Suprapubic skin (tissue), 4 donors: ENCODE results near the gene NR1I2. TPM values are rescaled to one million over a fixed set of nuclear protein-coding genes. Genes with fewer than 3 reads are reported as not detected.

ENCODE experiments used
- DNase-seq, 2 donors: peaks; one replicate each; pipeline ENCODE4 v3.0.0-alpha.2; 2019; ENCODE audit warnings: low spot score in 2 of 2
- H3K27ac ChIP-seq: fragments of 200-600 bp; sonication (generic); one replicate; pipeline ENCODE4 v1.5.1; 2019
- H3K27me3 ChIP-seq: fragments of 200-600 bp; sonication (generic); one replicate; pipeline ENCODE4 v1.5.1; 2019
- H3K36me3 ChIP-seq: fragments of 200-600 bp; sonication (generic); one replicate; pipeline ENCODE4 v1.5.1; 2019
- H3K4me1 ChIP-seq: fragments of 200-600 bp; sonication (generic); one replicate; pipeline ENCODE4 v1.5.1; 2019
- H3K4me3 ChIP-seq: fragments of 200-600 bp; sonication (generic); one replicate; pipeline ENCODE4 v1.5.1; 2019; ENCODE audit warnings: mild to moderate bottlenecking
- H3K9me3 ChIP-seq: fragments of 200-600 bp; sonication (generic); one replicate; pipeline ENCODE4 v1.5.1; 2019
- EP300 ChIP-seq: sonication (generic); formaldehyde crosslinking; IDR thresholded peaks from one replicate; pipeline ENCODE4 v1.6.1; 2017; ENCODE audit warnings: antibody characterized with exemption
- POLR2A ChIP-seq, 2 donors: fragments of 450-650 bp; IDR thresholded peaks; one replicate each; pipeline ENCODE4 v1.6.1; 2017; ENCODE audit warnings: antibody characterized with exemption in 2 of 2, mild to moderate bottlenecking in 2 of 2, moderate library complexity in 2 of 2
- POLR2AphosphoS5 ChIP-seq, 3 donors: sonication (generic); formaldehyde crosslinking; IDR thresholded peaks; one replicate each; pipeline ENCODE4 v1.6.1; 2017; ENCODE audit warnings: antibody characterized with exemption in 3 of 3
- WGBS: methylation state at CpG from one replicate; pipeline ENCODE4 v1.1.5; 2018; 5-methylcytosine and 5-hydroxymethylcytosine counted together
- total RNA-seq, 4 donors: library from RNA; depleted of rRNA; stranded (reverse); fragments of >200 nt; gene quantifications; one replicate each; pipeline ENCODE4 v1.1.0, GENCODE V29; 2016
- TF ChIP-seq, protein P1 (sequence below), 2 donors: fragments of 200-600 bp in 1 of 2; fragments of 450-650 bp in 1 of 2; sonication (generic) in 1 of 2; IDR thresholded peaks; one replicate each; pipeline ENCODE4 v1.5.1; 2016 to 2019; ENCODE audit warnings: antibody characterized with exemption in 2 of 2, mild to moderate bottlenecking in 1 of 2, moderate library complexity in 1 of 2

Gene NR1I2
- total RNA-seq, 4 donors from 2014 or later = not detected

DNA sequence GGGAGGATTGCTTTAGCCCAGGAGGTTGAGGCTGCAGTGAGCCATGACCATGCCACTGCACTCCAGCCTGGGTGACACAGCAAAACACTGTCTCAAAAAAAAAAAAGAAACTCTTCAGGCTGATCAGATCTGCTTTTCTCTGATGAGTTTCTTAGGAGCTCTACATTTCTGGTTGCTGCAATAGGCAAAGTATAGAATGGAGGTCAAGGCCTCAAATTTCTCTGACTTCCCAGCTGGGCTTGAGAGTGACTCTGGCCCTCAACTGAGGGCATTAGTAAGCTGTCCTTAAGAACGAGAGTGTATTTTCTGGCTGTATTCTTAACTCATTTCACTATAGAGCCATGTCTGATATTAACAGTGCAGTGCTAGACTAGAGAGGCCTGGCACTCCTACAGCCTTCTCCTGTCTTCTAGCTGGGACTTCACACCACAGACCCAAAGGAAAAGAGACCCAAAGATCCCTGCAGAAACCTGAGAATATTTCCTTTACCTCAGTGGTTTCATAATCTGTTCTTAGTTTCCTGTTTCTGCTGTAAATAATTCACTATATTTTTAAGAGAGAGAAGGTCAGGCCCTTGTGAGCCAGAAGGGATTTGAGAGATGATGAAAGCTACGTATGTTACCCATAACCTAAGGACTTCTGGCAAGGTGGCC is 2.0 kb upstream of the NR1I2 start:
- DNase-seq = no peak
- Histone ChIP-seq H3K4me3 (no peak overlapping the region), H3K36me3 (no peaks in the 10 kb centered on the region), H3K27ac (no peak overlapping the region), H3K27me3 (no peaks in the 10 kb centered on the region), H3K9me3 (no peaks in the 10 kb centered on the region), H3K4me1 (no peaks in the 10 kb centered on the region)
- WGBS = 82% methylated on average over 2 of the region's 2 CpGs
- TF ChIP-seq POLR2AphosphoS5 (IDR thresholded peaks at IDR 0.05) (no peak), EP300 (no peak), POLR2A (IDR thresholded peaks at IDR 0.05) (no peak)
- TF ChIP-seq, protein P1, sequence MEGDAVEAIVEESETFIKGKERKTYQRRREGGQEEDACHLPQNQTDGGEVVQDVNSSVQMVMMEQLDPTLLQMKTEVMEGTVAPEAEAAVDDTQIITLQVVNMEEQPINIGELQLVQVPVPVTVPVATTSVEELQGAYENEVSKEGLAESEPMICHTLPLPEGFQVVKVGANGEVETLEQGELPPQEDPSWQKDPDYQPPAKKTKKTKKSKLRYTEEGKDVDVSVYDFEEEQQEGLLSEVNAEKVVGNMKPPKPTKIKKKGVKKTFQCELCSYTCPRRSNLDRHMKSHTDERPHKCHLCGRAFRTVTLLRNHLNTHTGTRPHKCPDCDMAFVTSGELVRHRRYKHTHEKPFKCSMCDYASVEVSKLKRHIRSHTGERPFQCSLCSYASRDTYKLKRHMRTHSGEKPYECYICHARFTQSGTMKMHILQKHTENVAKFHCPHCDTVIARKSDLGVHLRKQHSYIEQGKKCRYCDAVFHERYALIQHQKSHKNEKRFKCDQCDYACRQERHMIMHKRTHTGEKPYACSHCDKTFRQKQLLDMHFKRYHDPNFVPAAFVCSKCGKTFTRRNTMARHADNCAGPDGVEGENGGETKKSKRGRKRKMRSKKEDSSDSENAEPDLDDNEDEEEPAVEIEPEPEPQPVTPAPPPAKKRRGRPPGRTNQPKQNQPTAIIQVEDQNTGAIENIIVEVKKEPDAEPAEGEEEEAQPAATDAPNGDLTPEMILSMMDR (IDR thresholded peaks at IDR 0.05) = no peak

DNA sequence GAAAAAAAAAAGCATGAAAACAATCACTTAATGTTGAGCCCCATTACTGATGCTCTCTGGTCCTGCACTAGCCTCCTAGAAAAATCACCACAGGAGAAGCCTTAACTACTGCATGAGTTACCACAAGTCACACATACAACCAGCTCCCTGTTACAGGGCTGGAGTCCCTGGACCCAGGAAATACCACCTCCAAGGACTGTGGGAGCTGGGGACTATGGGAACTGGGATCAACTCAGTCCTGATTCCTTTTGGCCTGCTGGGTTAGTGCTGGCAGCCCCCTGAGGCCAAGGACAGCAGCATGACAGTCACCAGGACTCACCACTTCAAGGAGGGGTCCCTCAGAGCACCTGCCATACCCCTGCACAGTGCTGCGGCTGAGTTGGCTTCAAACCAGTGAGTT is 559 bp downstream of the NR1I2 start:
- no peak for DNase-seq
- TF ChIP-seq, protein P1 (IDR thresholded peaks at IDR 0.05) = no peak
- TF ChIP-seq EP300 (no peak), POLR2AphosphoS5 (IDR thresholded peaks at IDR 0.05) (no peak), POLR2A (IDR thresholded peaks at IDR 0.05) (no peak)
- WGBS = 83% methylated on average over 1 of the region's 1 CpG

DNA sequence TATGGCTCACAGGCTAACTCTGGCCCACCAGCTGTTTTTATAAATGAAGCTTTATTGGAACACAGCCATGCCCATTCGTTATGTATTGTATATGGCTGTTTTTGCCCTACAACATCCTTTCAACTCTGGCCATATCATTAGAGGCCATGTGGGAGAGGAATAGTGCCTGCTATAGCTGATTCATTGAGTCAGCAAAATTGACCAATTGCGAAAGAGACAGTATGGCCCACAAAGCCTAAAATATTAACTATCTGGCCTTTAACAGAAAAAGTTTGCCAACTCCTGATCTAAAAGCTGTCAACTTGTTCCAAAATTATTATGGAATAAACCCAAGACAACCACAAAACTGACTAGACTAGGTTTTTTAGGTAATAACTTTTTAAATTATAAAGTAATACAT is 1.4 kb downstream of the NR1I2 start:
- no peak for TF ChIP-seq POLR2AphosphoS5 (IDR thresholded peaks at IDR 0.05)
- TF ChIP-seq EP300 = no peak
- TF ChIP-seq POLR2A (IDR thresholded peaks at IDR 0.05) = no peak
- TF ChIP-seq, protein P1 (IDR thresholded peaks at IDR 0.05) = no peak
- no peaks in the 10 kb centered on the region for H3K27me3 ChIP-seq
- no peak overlapping the region for H3K4me3 ChIP-seq
- no peaks in the 10 kb centered on the region for H3K9me3 ChIP-seq
- H3K4me1 ChIP-seq = no peaks in the 10 kb centered on the region
- WGBS = 89% methylated on average over 2 of the region's 2 CpGs
- no peaks in the 10 kb centered on the region for H3K36me3 ChIP-seq
- H3K27ac ChIP-seq = no peak overlapping the region
- DNase-seq = no peak

More for the DNA sequence above, 559 bp downstream of the NR1I2 start:
- Histone ChIP-seq H3K27ac (no peak overlapping the region), H3K4me3 (no peak overlapping the region), H3K27me3 (no peaks in the 10 kb centered on the region), H3K36me3 (no peaks in the 10 kb centered on the region), H3K4me1 (no peaks in the 10 kb centered on the region), H3K9me3 (no peaks in the 10 kb centered on the region)

DNA sequence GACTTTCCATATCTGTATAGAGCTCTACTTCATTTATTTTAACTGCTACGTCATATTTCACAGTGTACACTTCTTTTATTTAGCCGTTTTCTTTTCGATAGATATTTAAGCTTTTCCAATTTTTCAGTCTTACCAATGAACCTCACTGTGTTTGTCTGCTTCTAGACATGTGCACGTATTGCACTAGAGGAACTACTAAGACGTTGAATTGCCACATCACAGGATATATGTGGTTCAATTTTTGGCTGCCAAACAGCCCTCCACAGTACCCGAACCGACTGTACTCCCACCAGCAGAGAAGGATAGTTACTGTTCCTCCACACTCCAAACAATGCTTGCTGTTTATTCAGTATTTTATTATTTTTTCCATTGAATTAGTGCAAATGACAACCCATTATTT is 2.0 kb downstream of the NR1I2 start:
- no peaks in the 10 kb centered on the region for H3K27me3 ChIP-seq
- H3K4me3 ChIP-seq = no peak overlapping the region
- H3K36me3 ChIP-seq = no peaks in the 10 kb centered on the region
- H3K9me3 ChIP-seq = no peaks in the 10 kb centered on the region
- TF ChIP-seq POLR2AphosphoS5 (IDR thresholded peaks at IDR 0.05) = no peak
- TF ChIP-seq POLR2A (IDR thresholded peaks at IDR 0.05) = no peak
- no peak for TF ChIP-seq EP300
- TF ChIP-seq, protein P1 (IDR thresholded peaks at IDR 0.05) = no peak
- no peak for DNase-seq
- WGBS = 66% methylated on average over 7 of the region's 7 CpGs
- no peaks in the 10 kb centered on the region for H3K4me1 ChIP-seq
- H3K27ac ChIP-seq = no peak overlapping the region

DNA sequence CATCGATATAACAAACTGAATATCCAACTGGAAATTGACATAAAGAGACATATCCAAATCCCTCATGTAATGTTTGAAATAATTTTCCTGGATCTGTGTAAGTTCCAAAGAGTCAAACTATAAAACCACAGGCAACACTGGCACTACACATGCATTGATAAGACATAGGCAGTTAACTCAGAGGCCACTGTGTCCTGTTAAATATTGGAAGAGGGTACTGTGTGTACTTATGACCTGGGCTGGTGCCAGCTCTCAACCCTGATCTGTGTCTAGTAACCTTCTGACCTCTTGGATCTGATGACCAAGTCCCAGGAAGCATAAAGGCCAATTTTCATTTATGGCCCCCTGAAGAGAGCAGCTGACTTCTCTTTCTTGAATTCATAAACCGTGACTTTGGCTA is 4.5 kb downstream of the NR1I2 start:
- Histone ChIP-seq H3K27ac (no peak overlapping the region), H3K4me3 (no peak overlapping the region), H3K36me3 (no peaks in the 10 kb centered on the region), H3K4me1 (no peaks in the 10 kb centered on the region), H3K27me3 (no peaks in the 10 kb centered on the region), H3K9me3 (no peaks in the 10 kb centered on the region)
- WGBS = 94% methylated on average over 2 of the region's 2 CpGs
- TF ChIP-seq EP300 (no peak), POLR2A (IDR thresholded peaks at IDR 0.05) (no peak), POLR2AphosphoS5 (IDR thresholded peaks at IDR 0.05) (no peak)
- TF ChIP-seq, protein P1 (IDR thresholded peaks at IDR 0.05) = no peak
- no peak for DNase-seq
